NOMO-1 (cell line): ENCODE results near the gene PTPN6.

Source experiments
- DNase-seq, 2 experiments: peaks; one replicate each; lab custom pipeline; 2025; ENCODE audit not compliant: unreplicated experiment in 2 of 2; lab: John Stamatoyannopoulos, UW

Gene PTPN6

DNA sequence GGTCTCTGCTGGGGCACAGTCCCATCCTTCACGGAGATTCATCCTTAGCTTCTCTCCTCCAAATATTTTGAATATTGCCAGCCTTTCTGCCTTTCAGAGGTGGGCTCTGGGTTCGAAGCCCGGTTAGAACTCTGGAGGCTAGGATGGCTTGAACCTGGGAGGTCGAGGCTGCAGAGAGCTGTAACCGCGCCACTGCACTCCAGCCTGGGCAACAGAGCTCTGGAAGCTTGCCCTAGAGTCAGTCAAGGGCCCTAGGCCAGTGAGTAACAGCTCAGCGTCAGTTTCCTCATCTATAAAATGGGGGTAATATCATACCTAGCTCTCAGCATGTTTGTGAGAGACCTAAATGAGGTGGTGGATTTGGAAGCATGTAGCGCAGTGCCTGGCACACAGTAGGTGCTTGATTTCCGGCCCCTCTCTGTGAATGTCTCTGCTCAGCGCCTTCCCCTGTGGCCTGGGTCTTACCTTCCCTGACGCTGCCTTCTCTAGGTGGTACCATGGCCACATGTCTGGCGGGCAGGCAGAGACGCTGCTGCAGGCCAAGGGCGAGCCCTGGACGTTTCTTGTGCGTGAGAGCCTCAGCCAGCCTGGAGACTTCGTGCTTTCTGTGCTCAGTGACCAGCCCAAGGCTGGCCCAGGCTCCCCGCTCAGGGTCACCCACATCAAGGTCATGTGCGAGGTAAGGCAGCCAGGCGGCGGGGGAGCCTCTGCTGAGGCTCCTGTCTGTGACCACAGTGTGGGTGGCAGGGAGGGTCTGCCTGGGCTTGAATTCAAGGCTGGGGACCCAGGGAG lies 3.4 kb downstream of the PTPN6 start:
- no peak for DNase-seq

- DNase-seq: no peak
Measured at GRCh38 chr12:6955108-6956020, 4.2 kb downstream of the PTPN6 start.

GRCh38 chr12:6956021-6956727 lies 5.0 kb downstream of the PTPN6 start:
- DNase-seq: no peak

- no peak for DNase-seq
Measured at GRCh38 chr12:6957151-6957701, 6.1 kb downstream of the PTPN6 start.

GRCh38 chr12:6957741-6958608 lies 6.8 kb downstream of the PTPN6 start:
- DNase-seq: no peak

DNA sequence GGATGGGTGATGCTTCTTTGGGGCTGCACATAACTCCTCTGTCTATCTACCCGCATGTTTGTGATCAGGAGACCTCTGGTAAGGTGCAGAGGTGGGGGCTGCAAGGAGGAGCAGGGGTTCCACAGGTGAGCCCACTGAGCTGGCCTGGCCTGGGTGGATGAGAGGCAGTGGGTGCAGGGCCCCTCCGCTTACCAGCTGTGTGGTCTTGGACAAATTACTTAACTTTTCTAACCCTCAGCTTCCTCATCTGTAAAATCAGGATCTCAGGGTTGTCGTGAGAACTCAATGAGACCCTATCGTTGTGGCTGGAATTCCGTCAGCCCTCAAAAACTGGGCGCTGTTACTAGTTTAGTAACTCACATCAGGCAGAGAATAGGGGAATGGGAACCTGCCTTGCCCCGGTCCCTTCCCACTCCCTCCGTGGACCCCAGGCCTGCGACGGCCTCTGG lies 7.5 kb downstream of the PTPN6 start:
- peak in 1 of 2 experiments; percentile 48 for DNase-seq

DNA sequence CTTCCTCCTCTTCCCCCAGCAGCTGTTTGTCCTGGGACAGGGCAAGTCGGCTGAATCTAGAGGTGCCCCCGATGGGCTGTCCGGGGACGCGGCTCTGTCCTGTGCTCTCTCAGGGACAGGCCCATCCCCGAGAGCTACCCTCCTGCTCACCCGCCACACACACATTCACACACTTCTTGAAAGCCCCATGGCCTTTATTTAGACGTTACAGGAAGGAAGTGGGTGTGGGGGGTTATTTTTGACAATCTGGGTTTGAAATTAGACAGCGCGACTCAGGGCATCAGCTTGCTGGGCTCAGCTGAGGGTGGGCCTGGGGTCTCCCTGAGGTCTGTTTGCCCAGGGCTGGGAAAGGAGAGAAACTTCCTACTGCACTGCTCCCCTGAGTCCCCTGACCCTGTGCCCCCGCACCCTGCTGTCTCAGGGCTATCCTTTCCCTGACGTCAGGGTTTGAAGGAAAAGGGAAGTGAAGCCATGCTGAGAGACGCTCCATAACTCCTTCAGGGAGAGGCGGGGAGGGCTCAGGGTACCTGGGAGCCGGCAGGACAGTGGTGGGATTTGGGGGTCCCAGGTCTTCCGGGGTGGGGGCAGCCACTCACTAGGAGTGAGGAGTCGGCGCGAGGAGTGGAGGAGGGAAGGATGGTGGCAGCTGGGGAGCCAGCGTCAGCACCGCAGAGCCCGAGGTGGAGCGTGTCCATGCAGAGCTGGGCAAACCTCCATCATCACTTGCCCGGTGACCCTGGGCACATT lies 8.1 kb downstream of the PTPN6 start:
- DNase-seq: peak; percentile 82 to 94

- no peak for DNase-seq
Measured at GRCh38 chr12:6959805-6960592, 8.8 kb downstream of the PTPN6 start.

DNA sequence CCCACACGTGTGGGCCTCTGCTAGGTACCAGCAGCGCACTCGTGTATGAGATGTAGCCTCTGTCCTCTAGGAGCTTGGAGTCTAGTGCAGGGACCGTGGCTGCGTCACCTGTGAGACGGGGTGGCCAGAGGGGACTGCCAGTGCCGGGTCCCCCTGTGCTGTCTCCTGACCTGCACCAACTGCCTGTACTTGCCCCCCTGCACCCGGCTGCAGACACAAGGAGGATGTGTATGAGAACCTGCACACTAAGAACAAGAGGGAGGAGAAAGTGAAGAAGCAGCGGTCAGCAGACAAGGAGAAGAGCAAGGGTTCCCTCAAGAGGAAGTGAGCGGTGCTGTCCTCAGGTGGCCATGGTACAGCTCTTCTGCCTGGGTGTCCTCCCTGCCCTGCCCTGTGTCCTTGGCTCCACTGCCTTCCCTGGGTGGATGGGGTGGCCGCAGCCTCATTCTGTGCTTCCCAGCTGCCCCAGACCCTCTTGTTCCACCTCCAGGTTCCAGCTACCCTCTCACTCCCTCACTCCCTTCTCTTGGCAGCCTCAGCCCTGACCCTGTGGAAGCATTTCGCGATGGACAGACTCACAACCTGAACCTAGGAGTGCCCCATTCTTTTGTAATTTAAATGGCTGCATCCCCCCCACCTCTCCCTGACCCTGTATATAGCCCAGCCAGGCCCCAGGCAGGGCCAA lies 9.6 kb downstream of the PTPN6 start:
- DNase-seq: peak; percentile 59 to 62

GRCh38 chr12:6961278-6961694 lies 10.1 kb downstream of the PTPN6 start:
- peak; percentile 12 to 61 for DNase-seq

DNA sequence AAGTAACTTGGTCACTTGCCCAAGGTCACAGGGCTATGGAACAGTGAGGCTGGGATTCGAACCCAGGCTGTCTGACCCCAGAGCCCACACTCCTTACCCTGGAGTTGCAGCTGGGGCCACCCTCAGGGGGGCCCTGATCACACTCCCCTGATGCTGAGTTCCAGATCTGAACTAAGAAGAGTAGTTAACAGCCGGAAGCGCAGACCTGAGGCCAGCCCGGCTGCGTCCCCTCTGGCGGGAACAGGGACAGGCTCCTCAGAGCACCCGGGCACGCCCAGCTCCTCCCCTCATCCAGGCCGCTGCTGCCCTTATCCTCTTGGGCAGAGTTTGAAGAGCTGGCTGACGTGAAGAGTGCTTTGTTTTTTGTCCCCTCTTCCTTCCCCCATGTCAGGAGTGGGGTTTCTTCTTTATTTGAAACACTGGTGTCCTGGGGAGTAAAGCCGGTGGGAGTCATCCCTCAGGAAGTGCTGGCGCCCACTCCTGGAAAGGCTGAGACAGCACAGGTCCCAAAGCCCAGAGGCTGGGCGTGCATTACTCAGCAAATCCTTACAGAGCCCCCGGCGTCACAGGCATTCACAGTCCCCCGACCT lies 10.6 kb downstream of the PTPN6 start:
- peak; percentile 71 to 83 for DNase-seq

GRCh38 chr12:6962285-6963015 lies 11.3 kb downstream of the PTPN6 start:
- DNase-seq: peak; percentile 52 to 55

DNA sequence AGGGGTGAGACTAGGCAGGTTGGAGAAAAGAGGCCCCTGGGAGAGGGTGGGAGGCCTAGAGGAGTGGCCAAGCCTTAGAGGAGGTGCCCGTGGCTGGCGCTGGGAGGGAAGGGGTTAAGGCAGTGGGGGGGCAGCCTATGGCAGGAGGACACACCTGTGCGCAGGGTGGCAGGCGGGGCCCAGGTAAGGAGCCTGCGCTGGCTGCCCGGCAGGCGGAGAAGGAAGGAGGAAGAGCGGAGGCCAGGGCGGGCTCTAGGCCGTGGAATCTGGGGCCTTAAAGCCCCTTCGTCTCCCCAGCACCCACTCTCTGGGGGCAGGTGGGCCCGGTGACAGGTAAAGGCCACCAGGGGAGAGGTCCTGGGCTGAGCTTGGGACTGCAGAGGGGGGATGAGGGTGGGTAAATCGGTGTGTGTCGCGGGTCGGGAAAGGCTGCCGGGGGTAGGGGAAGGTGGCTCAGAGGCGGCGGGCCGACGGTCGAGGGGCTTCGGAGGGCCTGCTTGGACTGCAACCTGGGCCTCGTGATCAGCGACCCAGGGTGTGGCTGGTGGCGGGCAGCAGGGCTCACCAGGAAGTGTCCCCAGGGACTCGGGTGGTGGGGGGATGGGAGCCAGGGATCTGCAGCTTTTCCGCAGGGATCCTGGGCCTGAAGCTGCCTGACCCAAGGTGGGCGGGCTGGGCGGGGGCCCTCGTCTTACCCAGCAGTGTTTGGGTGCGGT lies 12.0 kb downstream of the PTPN6 start:
- no peak for DNase-seq

DNA sequence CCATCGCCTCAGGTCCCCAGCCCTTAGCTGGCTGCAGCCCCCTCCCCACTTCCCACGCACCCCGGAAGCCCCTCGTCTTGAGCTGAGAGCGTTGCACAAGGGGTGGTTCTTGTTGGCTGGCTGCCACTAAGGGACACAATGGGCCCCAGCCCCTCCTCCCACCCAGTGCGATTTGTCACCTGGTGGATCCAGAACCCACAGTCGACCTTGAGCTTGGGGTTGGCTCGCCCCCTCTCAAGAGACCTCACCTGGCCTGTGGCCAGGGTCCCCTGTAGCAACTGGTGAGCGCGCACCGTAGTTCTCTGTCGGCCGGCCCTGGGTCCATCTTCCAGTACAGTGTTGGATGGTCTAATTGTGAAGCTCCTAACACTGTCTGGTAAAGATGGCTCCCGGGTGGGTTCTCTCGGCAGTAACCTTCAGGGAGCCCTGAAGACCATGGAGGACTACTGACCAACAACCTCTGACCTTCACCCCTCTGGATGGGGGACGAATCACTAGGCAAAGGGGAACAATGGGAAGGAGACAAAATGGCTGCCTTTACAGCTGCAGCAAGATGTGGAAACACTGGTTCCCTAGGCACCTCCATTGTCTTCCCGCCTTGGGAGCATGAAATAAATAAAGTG lies 12.7 kb downstream of the PTPN6 start:
- no peak for DNase-seq

- no peak for DNase-seq
Measured at GRCh38 chr12:6964605-6965025, 13.5 kb downstream of the PTPN6 start.
